NCI-H2196 (cell line): Measurements from ENCODE around the gene LYRM1.
"Not testable (repeated sequence)": the region's sequence is repeated elsewhere in the genome, so short reads cannot be mapped to it uniquely, and the experiment has no call there.

Source experiments
- DNase-seq: peaks from one replicate; lab custom pipeline; 2025; ENCODE audit not compliant: unreplicated experiment; lab: John Stamatoyannopoulos, UW

The LYRM1 gene

GRCh38 chr16:20931066-20931600 lies 30.6 kb downstream of the LYRM1 start:
- no peak for DNase-seq

- no peak for DNase-seq
Observed at GRCh38 chr16:20933589-20933988, 33.0 kb downstream of the LYRM1 start.

- no peak for DNase-seq
Observed at GRCh38 chr16:20937736-20938135, 37.2 kb downstream of the LYRM1 start.

- no peak for DNase-seq
Observed at GRCh38 chr16:20938426-20938825, 37.9 kb downstream of the LYRM1 start.

- no peak for DNase-seq
Observed at GRCh38 chr16:20939611-20940010, 39.0 kb downstream of the LYRM1 start.

GRCh38 chr16:20940871-20941635 lies 40.5 kb downstream of the LYRM1 start:
- no peak for DNase-seq

GRCh38 chr16:20941636-20941926 lies 41.0 kb downstream of the LYRM1 start:
- DNase-seq: no peak

GRCh38 chr16:20942256-20942655 lies 41.7 kb downstream of the LYRM1 start:
- no peak for DNase-seq

- DNase-seq: no peak
Observed at GRCh38 chr16:20944861-20945574, 44.4 kb downstream of the LYRM1 start.

GRCh38 chr16:20945575-20945875 lies 45.0 kb downstream of the LYRM1 start:
- DNase-seq: not testable (repeated sequence)

- DNase-seq: no peak
Observed at GRCh38 chr16:20946015-20946629, 45.6 kb downstream of the LYRM1 start.

GRCh38 chr16:20948444-20948843 lies 47.9 kb downstream of the LYRM1 start:
- no peak for DNase-seq

GRCh38 chr16:20949660-20950059 lies 49.1 kb downstream of the LYRM1 start:
- DNase-seq: no peak

GRCh38 chr16:20950294-20950693 lies 49.7 kb downstream of the LYRM1 start:
- DNase-seq: no peak

GRCh38 chr16:20952139-20952920 lies 51.8 kb downstream of the LYRM1 start:
- no peak for DNase-seq

- DNase-seq: no peak
Observed at GRCh38 chr16:20954574-20954973, 54.0 kb downstream of the LYRM1 start.

- DNase-seq: no peak
Observed at GRCh38 chr16:20956319-20956718, 55.7 kb downstream of the LYRM1 start.

- no peak for DNase-seq
Observed at GRCh38 chr16:20957153-20957552, 56.6 kb downstream of the LYRM1 start.

GRCh38 chr16:20960899-20961298 lies 60.3 kb downstream of the LYRM1 start:
- no peak for DNase-seq

GRCh38 chr16:20968765-20969164 lies 68.2 kb downstream of the LYRM1 start:
- no peak for DNase-seq

GRCh38 chr16:20969386-20969785 lies 68.8 kb downstream of the LYRM1 start:
- DNase-seq: no peak
